Lower lobe of right lung (tissue), 2 donors: ENCODE data around the gene TNC. TPM values are rescaled to one million over a fixed set of nuclear protein-coding genes. Genes with fewer than 3 reads are reported as not detected.

ENCODE experiments used
- ATAC-seq, 2 donors: fragments of 200-7000 bp; cut with Tn5 transposase; one replicate each; pipeline ENCODE4 v1.9.1; 2020 to 2022; ENCODE audit warnings: mild to moderate bottlenecking in 2 of 2, moderate library complexity in 2 of 2
- DNase-seq: peaks from one replicate; pipeline ENCODE4 v3.0.0-alpha.2; 2020
- H3K27ac ChIP-seq: fragments of 200-600 bp; one replicate; pipeline ENCODE4 v1.8.0; 2022
- H3K27me3 ChIP-seq: fragments of 200-600 bp; one replicate; pipeline ENCODE4 v1.8.0; 2022; ENCODE audit warnings: low read depth
- H3K36me3 ChIP-seq: fragments of 200-600 bp; one replicate; pipeline ENCODE4 v1.8.0; 2022; ENCODE audit warnings: mild to moderate bottlenecking
- H3K4me1 ChIP-seq: fragments of 200-600 bp; one replicate; pipeline ENCODE4 v1.8.0; 2022
- H3K4me3 ChIP-seq: fragments of 200-600 bp; one replicate; pipeline ENCODE4 v1.8.0; 2022; ENCODE audit warnings: mild to moderate bottlenecking
- H3K9me3 ChIP-seq: fragments of 200-600 bp; one replicate; pipeline ENCODE4 v1.8.0; 2022
- CTCF ChIP-seq: fragments of 200-600 bp; IDR thresholded peaks from one replicate; pipeline ENCODE4 v1.8.0; 2022; ENCODE audit warnings: antibody characterized with exemption, mild to moderate bottlenecking
- intact Hi-C: fragments of 100-400 bp; cut with DNase I; formaldehyde crosslinking; loops from one replicate; pipeline ENCODE4 v1.11.0; 2022
- total RNA-seq: library from RNA; stranded (reverse); fragmentation: NEBNext Ultra II Directional; extraction: Animal tissue kit (Norgen Biotek cat#: 25700); gene quantifications from one replicate; pipeline ENCODE4 v1.2.1, GENCODE V29; 2021
- donor health status: DM: no; HTN: yes; CAD: no; lungs with severe emphysema.

The TNC gene
- total RNA-seq, 1 donor from 2014 or later, result 18.5 TPM

GRCh38 chr9:114998326-114998725 is 119.6 kb downstream of the TNC start:
- DNase-seq (no peak), ATAC-seq (no peak)
- H3K27ac ChIP-seq, result no peak overlapping the region
- no peaks in the 10 kb centered on the region for H3K9me3 ChIP-seq
- H3K4me3 ChIP-seq, result no peak overlapping the region
- H3K27me3 ChIP-seq, result no peaks in the 10 kb centered on the region
- TF ChIP-seq CTCF, result no peak
- peaks cover 4% of the 10 kb centered on the region for H3K4me1 ChIP-seq
- intact Hi-C loops, result no loop called here
- no peaks in the 10 kb centered on the region for H3K36me3 ChIP-seq

GRCh38 chr9:114995681-114996221 is 122.2 kb downstream of the TNC start:
- Histone ChIP-seq H3K36me3 (no peaks in the 10 kb centered on the region), H3K4me1 (peaks cover 4% of the 10 kb centered on the region), H3K9me3 (no peaks in the 10 kb centered on the region), H3K4me3 (no peak overlapping the region), H3K27me3 (no peaks in the 10 kb centered on the region), H3K27ac (peak overlapping the region; percentile 2)
- intact Hi-C loops, result no loop called here
- TF ChIP-seq CTCF, result no peak
- DNase-seq (peak; percentile 71), ATAC-seq (peak; percentile 95 to 97)

GRCh38 chr9:114994768-114995167 is 123.2 kb downstream of the TNC start:
- H3K4me1 ChIP-seq, result peaks cover 4% of the 10 kb centered on the region
- ATAC-seq (no peak), DNase-seq (no peak)
- H3K4me3 ChIP-seq, result no peak overlapping the region
- intact Hi-C loops, result no loop called here
- no peaks in the 10 kb centered on the region for H3K27me3 ChIP-seq
- no peaks in the 10 kb centered on the region for H3K9me3 ChIP-seq
- H3K27ac ChIP-seq, result no peak overlapping the region
- H3K36me3 ChIP-seq, result no peaks in the 10 kb centered on the region
- TF ChIP-seq CTCF, result no peak

GRCh38 chr9:114991861-114992260 is 126.1 kb downstream of the TNC start:
- no peak overlapping the region for H3K27ac ChIP-seq
- H3K9me3 ChIP-seq, result no peaks in the 10 kb centered on the region
- H3K36me3 ChIP-seq, result no peaks in the 10 kb centered on the region
- no peaks in the 10 kb centered on the region for H3K27me3 ChIP-seq
- intact Hi-C loops, result no loop called here
- DNase-seq (no peak), ATAC-seq (no peak)
- no peak overlapping the region for H3K4me3 ChIP-seq
- peaks cover 4% of the 10 kb centered on the region for H3K4me1 ChIP-seq
- no peak for TF ChIP-seq CTCF

- ATAC-seq, result no peak
- Histone ChIP-seq H3K27ac (no peak overlapping the region), H3K27me3 (no peaks in the 10 kb centered on the region), H3K4me1 (peaks cover 4% of the 10 kb centered on the region), H3K4me3 (no peak overlapping the region), H3K36me3 (no peaks in the 10 kb centered on the region), H3K9me3 (no peaks in the 10 kb centered on the region)
- DNase-seq, result no peak
- no peak for TF ChIP-seq CTCF
- intact Hi-C loops, result no loop called here
These were observed 127.1 kb downstream of the TNC start for GRCh38 chr9:114990901-114991300.
